GM12874 (cell line): Measurements from ENCODE around the gene FILIP1L.

Experiments
- TF ChIP-seq, protein P1 (sequence below): IDR thresholded peaks from 2 replicates; pipeline ENCODE4 v1.5.1; 2011; ENCODE audit warnings: low read depth, mild to moderate bottlenecking, control low read depth, low read length, moderate library complexity; ENCODE audit not compliant: insufficient read depth

FILIP1L gene

DNA sequence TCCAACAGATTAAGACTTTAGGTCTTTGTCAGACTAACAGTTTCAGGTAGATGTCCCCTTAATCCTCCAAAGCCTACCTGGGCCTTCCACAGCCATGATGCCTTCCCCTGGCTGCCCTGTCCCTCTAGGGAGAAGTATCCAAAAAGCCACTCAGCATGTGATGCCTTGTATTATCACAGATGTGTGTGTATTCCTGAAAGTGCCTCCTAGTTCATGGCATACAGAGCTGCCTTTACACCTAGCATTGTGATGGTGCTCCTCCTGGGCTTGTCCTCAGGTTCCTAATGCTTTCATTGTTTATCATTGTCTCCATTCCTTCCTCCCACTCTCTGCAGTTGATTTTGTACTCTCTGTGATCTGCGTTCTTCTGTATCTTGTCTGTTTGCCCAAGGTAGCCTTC, 253.1 kb downstream of the FILIP1L start:
- TF ChIP-seq, protein P1, sequence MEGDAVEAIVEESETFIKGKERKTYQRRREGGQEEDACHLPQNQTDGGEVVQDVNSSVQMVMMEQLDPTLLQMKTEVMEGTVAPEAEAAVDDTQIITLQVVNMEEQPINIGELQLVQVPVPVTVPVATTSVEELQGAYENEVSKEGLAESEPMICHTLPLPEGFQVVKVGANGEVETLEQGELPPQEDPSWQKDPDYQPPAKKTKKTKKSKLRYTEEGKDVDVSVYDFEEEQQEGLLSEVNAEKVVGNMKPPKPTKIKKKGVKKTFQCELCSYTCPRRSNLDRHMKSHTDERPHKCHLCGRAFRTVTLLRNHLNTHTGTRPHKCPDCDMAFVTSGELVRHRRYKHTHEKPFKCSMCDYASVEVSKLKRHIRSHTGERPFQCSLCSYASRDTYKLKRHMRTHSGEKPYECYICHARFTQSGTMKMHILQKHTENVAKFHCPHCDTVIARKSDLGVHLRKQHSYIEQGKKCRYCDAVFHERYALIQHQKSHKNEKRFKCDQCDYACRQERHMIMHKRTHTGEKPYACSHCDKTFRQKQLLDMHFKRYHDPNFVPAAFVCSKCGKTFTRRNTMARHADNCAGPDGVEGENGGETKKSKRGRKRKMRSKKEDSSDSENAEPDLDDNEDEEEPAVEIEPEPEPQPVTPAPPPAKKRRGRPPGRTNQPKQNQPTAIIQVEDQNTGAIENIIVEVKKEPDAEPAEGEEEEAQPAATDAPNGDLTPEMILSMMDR: no peak

DNA sequence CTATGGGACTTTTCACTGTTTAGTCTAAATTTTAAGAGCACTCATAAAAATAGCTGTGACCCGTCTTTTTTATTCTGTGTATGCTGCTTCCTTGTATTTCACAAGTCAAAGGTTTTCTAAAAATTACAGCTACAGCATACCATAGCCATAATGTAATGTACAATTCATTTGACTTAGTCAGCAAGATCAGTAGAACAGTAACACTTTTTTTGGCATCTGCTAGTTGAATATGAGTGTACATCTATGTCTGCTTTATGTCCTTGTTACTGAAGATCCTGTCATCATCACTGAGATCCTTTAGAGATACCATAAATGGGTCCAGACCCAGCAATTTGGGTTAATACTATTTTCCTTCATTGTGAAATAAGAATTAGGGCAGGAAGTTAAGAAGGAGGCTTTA, 254.5 kb downstream of the FILIP1L start:
- TF ChIP-seq, protein P1: no peak

DNA sequence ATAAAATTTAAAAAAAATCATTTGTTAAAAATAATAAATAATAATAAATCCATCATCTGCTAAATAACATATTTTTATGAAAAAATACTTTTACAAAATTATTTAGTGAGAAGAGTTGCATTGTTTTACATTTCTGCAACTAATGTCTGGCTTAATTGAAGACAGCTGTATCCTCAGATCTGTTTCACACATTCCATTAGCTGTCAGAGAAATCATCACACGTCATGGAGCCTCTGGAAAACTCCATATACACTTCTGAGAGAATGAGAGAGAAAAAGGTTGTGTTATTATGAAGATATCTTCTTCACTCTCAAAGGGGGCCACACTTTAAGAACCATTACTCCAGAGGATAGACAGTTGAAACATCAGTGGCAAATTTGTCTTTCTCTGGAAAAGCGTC, 255.8 kb downstream of the FILIP1L start:
- TF ChIP-seq, protein P1: no peak

DNA sequence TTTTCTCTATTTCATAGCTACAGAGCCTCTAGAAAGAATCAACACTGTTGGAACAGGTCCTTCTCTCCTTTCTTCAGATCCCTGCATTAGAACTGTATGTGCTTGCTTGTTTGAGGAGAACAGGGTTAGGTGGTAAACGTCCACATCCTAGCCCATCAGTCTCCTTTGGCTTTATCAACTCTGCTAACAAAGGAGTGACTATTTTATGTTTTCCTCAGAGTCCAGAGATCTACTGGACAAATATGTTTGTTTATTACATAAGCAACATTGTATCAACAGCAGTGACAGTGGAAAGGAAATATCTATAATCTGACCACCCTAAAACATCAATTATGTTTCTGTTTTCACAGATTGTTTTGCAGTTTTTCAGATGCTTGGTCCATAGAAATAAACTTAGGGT, 257.0 kb downstream of the FILIP1L start:
- TF ChIP-seq, protein P1: no peak

DNA sequence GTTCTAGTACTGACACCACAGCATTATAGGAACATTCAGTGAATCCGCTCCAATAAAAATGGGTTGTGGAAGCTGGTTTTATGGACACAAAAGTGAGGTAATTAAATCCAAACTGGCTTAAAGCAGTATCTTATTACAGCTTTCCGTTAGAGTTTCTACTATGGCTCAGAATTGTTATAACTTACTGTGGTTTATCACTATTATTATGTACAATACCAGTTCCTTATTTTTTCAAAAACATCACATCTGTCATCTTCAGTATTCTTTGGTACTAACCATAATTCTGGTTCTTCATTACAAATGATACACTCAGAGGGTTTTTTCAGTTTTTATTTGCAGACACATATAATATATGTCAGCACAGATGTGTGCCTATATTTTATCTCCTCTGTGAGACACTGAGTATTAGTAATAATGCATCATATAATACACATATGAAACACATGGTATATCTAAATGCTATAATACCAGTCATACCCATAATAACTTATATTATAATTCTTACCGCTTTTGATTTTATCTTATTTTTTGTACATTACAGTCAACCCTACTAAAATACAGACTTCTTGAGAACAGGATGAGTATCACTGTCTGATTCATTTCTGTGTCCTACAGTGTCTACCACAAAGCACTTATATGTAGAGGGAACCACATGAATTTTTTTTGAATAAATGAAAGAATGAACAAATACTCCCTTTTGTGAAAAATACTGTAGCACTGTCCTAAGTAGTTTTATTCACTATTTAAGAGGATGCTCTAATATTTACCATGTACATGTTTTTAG, 257.7 kb downstream of the FILIP1L start:
- TF ChIP-seq, protein P1: no peak

DNA sequence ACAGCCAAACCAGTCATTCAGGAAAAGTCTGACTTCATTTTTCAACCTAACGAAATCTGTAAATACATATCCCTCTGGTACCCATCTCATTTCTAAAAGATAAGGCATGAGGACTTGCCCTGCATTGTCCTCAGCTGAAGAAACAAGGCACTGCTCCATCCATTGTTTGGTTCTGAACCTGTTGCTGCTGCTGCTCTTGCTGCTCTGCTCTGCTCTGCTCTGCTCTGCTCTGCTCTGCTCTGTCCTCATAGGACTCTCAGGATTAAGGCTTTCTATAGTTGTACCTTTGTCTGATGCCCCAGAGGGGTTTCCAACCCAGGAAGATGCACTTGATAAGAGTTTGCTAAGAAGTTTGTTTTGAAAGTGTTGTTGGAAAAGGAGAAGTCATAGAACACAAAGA, 258.4 kb downstream of the FILIP1L start:
- TF ChIP-seq, protein P1: no peak

DNA sequence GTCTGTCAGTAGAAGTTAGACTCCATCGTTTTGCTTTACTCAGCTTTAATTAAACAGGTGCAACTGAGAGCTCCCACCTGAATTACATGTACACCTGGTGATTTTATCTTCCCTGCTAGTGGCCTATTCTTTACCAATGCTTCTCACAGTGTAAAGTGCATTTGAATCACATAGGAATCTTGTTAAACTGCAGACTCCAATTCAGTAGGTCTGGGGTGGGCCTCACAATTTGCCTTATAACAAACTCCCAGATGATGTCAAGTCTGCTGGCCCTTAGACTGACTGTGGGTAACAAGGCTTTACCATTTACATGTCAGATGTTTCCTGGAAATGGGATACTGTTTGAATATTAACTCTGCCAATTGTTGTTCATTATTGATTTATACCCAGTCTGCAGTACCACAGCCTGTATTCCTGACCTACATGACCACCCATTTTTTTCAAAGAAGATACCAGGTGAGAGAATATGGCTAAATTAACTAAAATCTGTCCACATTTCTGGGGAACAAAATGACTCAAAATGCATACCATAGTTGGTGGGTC, 259.5 kb downstream of the FILIP1L start:
- TF ChIP-seq, protein P1: no peak
